SH-SY5Y (cell line): ENCODE results near the gene KIAA1549.

ENCODE experiments used
- GATA2 ChIP-seq: IDR thresholded peaks from 2 replicates; pipeline ENCODE4 v1.6.1; 2011; ENCODE audit warnings: mild to moderate bottlenecking, low read depth, low read length
- GATA3 ChIP-seq: IDR thresholded peaks from 2 replicates; pipeline ENCODE4 v1.6.1; 2011; ENCODE audit warnings: low read depth, mild to moderate bottlenecking, low read length, moderate library complexity

GRCh38 chr7:138957217-138957616, 24.0 kb downstream of the KIAA1549 start:
- TF ChIP-seq GATA2 (no peak), GATA3 (no peak)
